Iris pigment epithelial cell (primary cell): Measurements from ENCODE around the gene TINAGL1.

Source experiments
- DNase-seq: peaks from one replicate; pipeline ENCODE4 v3.0.0-alpha.2; 2011; ENCODE audit warnings: low read depth

TINAGL1 gene, protein sequence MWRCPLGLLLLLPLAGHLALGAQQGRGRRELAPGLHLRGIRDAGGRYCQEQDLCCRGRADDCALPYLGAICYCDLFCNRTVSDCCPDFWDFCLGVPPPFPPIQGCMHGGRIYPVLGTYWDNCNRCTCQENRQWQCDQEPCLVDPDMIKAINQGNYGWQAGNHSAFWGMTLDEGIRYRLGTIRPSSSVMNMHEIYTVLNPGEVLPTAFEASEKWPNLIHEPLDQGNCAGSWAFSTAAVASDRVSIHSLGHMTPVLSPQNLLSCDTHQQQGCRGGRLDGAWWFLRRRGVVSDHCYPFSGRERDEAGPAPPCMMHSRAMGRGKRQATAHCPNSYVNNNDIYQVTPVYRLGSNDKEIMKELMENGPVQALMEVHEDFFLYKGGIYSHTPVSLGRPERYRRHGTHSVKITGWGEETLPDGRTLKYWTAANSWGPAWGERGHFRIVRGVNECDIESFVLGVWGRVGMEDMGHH

DNA sequence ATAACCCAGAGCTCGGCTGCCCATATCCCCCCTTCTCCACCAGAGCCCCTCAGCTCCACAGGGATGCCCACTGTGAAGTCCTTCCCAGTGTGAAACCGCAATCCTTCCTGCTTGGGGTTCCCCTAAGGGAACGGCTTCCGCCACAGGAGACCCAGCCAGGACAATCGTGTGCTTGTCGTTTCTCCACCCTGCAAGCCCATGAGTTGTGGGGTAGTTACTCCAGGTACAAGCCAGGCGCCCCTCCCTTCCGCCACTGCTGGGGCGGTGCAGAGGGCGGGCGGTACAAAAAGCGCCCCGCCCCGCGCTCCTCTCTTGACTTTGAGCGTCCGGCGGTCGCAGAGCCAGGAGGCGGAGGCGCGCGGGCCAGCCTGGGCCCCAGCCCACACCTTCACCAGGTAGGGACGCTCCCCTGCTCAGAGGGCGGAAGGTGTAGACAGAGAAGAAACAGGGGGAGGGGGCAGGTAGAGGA is at the start of gene TINAGL1:
Gene TINAGL1, plus strand, starts transcription at position 315 of the 469 bp plus-strand sequence. CDS start 634 bp downstream, outside the sequence.
- DNase-seq, result no peak

DNA sequence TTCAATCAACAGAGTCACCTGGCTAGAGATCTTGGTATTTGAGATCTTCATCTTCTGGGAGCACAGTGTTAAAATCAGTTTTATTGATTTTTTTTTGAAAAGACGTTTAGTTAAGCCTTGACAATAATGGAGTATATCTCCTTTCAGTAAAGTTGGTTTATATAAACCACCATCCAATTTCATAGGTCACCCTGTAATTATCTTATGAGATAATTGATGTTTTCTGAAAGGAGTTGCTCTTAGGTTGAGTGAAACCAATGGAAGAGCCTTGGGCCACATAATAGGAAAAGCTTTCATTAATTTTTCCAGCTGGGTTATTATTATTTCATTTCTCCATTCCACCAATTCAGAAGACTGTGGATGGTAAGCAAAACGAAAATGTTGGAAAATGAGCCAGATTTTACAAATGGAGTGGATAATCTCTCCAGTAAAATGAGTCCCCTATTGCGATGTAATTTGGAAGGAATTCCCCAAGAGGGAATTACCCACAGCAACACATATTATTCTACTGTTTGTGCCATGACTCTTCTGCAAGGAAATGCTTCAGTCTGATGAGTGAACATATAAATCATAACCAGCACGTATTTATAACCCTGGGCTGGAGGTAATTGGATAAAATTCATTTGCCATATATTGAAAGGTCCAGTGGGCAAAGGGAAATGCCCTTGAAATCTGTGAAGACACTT is 46.2 kb upstream of the TINAGL1 start:
- peak; percentile 41 for DNase-seq

DNA sequence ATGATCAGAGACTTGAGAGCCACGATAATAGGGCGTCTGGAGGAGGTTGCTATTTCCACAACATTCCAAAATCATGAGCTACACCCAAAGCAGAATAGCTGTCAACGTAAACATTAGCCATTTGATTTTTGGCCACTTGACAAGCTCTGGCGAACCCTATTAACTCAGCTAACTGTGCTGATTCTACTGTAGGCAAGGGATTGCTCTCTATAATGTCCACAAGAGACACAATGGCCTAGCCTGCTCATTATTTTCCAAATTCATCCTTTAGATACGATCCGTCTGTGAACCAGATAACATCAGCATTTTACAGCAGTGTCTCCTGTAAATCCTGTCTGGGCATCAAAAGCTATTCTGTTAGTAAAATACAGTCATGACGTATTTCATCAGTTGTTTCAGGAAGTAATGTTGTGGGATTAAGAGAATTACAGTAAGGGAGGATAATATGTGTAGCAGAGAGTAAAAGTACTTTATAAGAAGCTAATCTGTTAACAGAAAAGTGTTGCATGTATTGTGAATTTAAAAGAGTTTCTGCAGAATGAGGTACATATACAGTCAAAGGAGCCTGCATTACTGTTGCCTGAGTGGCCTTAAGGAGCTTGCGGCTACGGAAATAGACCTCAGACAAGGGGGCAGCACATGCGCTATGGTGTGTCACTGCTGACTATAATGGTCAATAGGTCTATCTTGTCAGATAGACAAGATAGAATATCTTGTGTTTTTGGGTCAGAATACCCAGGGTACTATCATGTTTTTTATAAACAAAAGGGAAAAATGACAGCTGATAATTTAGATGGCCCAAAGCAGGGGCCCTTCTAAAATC is 44.9 kb upstream of the TINAGL1 start:
- DNase-seq, result peak; percentile 83

DNA sequence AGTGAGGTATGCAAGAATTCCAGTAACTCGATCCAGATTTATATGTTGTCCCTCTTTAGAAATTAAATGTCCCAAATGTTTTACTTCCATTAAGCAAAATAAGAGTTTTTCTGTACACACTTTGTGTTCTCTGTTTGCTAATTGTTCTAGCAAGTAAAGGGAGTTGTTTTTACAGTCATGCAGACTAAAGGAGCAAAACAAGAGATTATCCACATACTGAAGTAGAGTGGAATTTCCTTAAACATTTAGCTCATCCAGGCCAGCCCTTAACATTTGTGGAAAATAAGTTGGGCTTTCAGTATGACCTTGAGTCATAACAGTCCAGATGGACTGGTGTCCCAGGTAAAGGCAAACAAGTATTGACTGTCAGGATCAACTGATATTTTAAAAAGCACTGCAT is 44.1 kb upstream of the TINAGL1 start:
- peak; percentile 29 for DNase-seq

DNA sequence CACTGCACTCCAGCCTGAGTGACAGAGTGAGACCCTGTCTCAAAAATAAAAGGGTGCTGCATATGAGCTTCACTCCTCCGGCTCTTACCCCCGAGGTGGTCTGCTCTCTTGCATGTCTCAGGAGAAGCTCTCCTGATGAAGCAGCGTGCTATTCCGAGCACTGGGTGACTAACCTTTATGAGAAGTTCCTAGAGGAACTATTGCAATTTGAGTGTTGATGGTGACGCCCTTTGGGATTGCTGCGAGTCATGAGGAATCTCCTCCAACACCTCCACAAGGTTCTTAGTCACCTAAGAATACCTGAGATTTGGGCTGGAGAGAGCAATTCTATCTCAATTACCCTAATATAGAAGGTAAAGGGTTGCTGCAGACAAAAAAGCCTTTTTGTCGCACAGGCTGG is 40.8 kb upstream of the TINAGL1 start:
- DNase-seq, result no peak

DNA sequence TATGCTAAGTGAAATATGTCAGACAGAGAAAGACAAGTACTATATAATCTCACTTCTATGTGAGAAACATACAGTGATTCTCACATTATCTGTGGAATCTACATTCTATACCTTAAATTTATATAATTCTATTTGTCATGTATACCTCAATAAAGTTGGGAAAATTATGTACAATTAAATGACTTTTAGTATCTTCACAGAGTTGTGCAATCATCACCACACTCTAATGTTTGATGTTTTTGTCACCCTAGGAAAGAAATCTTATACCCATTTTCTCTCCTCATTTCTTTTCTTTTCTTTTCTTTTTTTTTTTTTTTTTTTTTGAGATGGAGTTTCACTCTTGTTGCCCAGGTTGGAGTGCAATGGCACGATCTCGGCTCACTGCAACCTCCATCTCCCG is 37.0 kb upstream of the TINAGL1 start:
- DNase-seq, result no peak

DNA sequence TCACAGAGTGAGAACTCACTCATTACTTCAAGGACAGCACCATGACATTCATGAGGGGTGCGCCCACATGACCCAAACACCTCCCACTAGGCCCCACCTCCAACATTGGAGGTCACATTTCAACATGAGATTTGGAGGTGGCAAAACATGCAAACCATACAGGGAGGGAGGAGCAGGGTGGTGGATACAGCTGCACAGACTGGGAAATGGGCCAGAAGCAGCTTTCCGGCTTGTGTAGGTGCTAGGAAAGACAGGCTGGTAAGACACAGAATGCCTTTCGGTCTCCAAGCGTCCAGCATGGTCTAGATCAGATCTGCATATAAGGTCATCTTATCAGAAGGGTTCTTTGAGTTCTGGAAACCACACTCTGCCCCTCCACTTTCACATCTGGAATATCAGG is 35.1 kb upstream of the TINAGL1 start:
- no peak for DNase-seq

DNA sequence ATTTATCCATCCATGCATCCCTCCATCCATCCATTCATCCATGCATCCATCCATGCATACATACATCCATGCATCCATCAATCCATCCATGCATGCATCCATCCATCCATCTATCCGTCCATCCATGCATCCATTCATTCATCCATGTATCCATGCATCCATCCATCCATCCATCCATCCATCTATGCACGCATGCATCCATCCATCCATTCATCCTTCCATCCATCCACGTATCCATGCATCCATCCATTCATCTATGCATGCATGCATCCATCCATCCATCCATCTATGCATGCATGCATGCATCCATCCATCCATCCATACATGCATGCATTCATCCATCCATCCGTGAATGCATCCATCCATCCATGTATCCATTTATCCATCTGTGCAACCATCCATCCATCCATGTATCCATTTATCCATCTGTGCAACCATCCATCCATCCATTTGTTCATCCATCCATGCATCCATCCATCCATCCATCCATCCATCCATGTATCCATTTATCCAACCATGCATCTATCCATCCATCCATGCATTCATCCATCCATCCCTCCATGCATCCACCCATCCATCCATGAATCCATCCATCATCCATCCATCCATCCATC is 30.3 kb upstream of the TINAGL1 start:
- DNase-seq, result no peak

DNA sequence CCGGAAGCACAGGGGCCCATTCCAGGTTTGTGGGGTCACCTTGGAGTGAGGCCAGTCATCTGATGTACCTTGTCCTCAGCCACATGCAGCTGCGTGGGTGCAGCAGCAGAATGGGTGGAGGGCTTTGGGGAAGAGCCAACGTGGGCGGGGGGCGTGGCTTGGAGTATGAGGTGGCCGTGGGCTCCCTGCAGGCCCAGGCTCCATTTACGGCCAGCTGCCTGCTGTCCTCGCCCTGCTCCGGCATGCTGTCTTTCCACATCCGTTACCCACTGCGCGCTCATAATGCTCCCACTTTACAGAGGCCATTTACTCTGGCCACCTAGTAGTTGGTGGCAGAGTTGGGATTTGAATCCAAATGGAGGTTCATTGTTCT is 27.8 kb upstream of the TINAGL1 start:
- DNase-seq, result no peak

DNA sequence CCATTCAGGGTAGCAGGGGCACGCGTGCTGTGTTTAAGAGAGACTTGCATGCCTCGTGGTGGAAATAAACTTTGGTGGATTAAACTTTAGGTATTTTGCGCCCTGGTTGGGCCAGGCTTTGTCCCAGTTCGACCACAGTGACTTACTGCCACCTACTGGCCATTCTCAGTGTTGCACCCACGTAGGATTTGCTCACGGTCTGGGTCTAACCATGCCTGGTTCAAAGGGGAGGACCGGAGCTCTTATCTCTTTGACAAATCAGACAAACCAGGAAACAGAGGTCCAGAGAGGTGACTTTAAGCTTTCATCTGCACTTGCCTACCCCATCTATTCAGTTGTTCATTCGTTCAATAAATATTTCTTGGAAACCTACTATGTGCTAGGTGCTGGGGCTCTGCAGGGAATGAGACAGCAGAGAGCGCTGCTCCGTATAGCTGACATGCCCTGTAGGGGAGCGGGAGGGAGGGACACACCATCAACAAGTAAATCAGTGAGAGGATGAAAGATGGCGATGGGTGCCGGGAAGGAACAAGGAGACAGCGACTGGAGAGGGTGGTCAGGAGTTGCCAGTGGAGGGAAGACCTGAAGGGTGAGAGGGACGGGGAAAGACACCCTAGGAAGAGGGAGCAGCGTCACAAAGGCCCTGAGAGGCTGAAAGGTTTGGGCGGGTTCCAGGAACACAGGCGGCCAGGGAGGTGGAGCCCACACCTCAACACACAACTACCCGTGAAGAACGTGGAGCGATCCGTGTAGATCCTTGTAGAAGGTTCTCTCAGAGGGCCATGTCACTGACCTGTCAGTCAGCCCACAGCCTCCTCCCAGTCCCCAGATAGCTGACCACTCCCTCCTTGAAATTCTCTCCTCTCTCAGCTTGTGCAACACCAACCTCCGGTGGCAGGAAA is 27.2 kb upstream of the TINAGL1 start:
- peak; percentile 83 for DNase-seq

DNA sequence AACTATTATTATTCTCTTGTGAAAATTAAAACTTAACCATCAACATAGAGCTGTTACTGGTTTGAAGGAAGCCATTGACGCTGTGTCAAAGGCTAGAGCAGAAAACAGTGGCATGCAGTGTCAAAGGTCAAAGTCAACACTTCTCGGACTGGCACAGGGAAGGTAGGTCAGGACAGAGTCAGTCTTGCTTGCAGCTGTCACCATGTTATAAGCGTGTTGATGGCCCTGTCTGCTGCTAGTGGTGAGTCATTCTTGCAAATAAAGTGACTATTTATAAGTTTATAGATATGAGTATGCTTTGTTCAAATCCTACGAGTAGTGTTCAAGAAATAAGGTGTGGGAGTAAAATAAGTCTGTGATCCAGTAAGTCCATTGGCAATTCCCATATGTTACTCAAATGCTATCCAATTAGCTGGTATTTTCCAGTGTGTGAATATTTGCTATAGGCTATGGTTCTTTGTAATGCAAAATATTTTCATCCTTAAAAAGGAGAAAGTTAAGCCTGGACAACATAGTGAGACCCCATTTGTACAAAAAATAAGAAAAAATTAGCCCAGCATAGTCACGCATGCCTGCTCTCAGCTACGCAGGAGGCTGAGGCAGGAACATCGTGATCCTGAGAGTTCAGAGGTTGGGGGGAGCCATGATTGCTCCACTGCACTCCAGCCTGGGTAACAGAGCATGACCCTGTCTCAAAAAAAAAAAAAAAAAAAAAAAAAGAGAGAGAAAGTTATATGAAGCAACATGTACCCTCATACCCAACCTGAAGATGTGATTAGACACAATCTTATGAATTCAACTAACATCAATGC is 26.3 kb upstream of the TINAGL1 start:
- DNase-seq, result no peak

DNA sequence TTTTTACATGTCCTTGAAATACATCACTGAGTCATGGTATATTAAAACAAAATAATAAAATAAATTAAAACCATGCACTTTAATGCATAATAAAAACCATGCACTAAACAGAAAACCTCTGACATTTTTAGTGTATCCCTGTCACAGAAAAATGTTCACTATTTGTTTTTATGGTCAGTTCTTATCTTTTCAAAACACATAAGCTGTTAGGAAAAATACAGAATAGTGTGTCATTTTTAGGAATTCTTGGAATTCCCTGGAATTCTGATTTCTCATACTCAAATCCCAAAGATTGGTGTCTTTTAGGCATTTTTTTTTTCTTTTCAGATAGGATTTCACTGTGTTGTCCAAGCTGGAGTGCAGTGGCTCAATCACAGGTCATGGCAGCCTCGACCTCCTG is 25.1 kb upstream of the TINAGL1 start:
- DNase-seq, result no peak

DNA sequence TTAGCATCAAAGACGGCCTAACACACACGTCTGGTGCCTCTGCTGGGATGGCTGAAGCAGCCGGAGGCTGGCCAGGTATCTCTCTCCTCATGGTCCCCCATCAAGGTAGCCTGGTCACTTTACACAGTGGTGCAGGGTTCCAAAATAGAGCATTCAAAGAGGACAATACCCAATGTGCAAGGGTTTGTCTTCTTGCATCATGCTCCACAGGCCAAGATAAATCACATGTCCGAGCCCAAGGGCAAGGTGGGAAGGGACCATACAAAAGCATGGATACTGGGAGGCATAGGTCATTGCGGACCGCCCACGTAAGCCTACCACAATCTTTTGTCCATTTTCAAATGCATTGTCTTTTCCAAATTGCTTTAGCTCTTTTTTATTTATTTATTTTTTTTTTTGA is 23.8 kb upstream of the TINAGL1 start:
- no peak for DNase-seq

DNA sequence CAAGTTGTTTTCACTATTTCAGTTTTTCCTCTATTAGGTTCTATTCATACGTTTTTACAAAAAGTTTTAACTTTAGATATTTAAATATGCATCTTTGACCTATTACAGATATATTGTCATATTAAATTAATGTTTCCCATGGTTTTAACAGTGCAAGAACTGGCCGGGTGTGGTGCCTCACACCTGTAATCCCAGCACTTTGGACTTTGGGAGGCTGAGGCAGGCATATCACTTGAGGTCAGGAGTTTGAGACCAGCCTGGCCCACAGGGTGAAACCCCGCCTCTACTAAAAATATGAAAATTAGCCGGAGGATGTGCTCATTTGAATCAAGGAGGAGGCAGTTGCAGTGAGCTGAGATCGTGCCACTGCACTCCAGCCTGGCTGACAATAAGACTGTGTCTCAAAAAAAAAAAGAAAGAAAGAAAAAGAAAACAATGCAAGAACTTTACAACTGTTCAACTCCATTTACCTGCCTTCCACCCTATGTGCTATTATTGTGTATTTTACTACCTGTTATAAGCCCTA is 19.8 kb upstream of the TINAGL1 start:
- no peak for DNase-seq

DNA sequence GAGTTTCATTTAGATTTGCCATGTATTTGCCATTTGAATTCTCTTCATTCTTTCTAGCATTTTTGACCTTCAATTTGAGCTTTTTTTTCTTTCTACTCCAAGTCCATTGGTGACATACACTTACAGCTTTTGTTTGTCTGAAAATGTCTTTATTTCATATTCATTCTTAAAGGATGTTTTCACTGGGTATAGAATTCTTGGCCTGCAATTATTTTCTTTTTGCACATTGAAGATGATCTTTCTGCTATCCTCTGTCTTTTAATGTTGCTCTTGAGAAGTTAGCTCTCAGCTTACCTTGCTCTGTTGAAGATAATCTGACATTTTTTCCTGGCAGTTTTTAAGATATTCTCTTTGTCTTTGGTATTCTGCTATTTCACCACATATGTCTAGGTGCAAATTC is 16.6 kb upstream of the TINAGL1 start:
- no peak for DNase-seq

DNA sequence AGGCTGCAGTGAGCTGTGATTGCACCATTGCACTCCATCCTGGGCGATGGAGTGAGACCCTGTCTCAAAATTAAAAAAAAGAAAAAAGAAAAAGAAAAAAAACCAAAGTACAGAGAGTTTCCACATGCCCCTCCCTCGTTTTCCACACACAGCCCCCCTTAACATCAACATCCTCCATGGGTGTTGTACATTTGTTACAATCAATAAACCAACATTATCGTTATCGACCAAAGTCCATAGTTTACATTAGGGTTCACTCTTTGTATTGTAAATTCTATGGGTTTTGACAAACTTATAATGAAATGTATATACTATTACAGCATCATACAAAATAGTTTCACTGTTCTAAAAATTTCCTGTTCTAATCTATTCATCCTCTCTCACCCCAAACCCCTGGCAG is 15.9 kb upstream of the TINAGL1 start:
- no peak for DNase-seq

DNA sequence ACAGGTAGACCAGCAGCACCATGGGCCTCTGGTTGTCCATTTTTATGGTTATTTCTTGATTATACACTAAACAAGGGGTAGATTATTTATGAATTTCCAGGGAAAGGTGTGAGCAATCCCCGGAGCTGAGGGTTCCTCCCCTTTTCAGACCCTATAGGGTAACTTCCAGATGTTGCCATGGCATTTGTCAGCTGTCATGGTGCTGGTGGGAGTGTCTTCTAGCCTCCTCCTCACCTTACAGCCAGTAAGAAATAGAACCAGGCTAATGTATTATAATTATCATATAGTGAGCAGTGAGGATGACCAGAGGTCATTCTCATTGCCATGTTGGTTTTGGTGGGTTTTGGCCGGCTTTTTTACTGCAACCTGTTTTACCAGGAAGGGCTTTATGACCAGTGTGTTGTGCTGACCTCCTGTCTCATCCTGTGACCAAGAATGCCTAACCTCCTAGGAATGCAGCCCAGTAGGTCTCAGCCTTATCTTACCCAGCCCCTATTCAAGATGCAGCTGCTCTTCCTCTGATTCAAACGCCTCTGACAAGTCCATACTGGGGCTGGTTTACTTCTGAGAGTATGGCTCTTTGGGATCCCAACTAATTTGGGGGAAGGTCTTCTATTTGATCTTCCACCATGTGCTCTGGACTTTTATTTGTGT is 13.5 kb upstream of the TINAGL1 start:
- peak; percentile 61 for DNase-seq

DNA sequence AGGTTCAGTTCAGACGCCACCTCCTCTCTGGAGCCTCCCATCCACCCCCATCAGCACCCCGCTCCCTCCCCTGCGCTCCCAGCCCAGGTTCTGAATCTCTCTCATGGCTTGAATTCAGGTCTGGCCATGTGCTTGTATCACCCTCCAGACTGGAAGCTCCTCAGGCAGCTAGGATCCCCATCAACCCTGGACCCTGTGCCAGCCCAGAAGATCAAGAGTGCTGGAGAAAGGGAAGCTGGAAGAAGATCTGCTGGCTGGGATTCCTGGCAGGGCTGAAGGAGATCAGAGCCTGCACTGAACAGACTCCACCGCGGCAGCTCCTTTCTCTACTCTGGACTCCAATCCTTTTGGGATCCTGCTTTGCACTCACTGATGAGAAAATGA is 11.7 kb upstream of the TINAGL1 start:
- DNase-seq, result no peak

DNA sequence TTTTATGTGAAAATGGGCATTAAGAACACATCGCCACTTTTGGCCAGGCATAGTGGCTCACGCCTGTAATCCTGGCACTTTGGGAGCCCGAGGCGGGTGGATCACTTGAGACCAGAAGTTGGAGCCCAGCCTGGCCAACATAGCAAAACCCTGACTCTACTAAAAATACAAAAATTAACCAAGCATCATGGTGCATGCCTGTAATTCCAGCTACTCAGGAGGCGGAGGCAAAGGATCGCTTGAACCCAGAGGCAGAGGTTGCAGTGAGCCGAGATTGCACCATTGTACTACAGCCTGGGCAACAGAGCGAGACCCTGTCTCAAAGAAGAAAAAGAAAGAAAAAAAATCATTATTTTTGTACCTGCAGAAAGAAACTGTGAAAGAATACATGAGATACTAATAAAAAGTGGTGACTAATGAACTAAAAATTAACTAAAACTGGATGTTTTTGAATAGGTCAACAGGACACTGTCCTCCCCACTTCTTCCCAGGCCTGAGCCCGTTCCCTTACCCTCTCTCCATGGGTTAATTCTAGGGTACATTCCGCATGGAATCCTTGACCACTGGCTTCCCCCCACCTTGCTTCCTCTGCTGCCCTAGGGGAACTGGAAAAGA is 8.3 kb upstream of the TINAGL1 start:
- no peak for DNase-seq
